DMS79 treated with DMSO at 0.1 percent for 48 hours (cell line): ENCODE data around the gene ICOSLG.
"Not testable (repeated sequence)": the region's sequence is repeated elsewhere in the genome, so short reads cannot be mapped to it uniquely, and the experiment has no call there.

Source experiments
- DNase-seq: peaks from one replicate; lab custom pipeline; 2025; lab: John Stamatoyannopoulos, UW

ICOSLG gene

GRCh38 chr21:44225605-44226004 lies 15.1 kb downstream of the ICOSLG start:
- DNase-seq, result not testable (repeated sequence)

- DNase-seq, result not testable (repeated sequence)
Measured at GRCh38 chr21:44223334-44223733, 17.4 kb downstream of the ICOSLG start.

DNA sequence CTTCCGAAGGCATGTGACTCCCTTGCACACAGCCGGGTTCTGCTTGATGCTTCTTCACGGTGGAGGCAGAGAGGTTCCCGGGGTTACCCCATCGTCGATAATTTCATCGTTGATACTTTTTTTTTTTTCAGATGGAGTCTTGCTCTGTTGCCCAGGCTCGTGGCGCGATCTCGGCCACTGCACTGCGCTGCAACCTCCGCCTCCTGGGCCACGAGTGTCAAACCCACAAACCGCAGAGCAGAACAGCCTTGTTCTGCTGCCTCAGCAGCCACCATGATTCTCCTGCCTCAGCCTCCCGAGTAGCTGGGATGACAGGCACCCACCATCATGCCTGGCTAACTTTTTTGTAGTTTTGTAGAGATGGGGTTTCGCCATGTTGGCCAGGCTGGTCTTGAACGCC lies 20.1 kb downstream of the ICOSLG start:
- not testable (repeated sequence) for DNase-seq

DNA sequence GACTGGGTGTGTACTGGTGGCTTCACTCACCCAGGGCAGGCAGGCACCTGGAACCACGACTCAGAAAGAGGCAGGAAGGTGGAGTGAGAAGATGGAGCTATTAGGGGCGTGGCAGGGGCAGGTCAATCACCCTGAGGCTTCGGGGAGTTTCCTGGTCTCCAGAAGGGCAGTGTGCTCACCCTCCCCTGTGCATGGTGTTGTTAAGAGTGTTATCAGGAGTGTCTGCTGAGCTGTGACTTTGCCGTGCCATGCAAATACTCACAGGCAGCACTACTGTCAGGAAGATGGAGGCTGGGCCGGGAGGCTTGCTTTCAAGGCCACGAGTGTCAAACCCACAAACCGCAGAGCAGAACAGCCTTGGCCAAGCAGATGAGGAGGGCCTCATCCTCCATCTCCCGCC lies 22.3 kb downstream of the ICOSLG start:
- DNase-seq, result not testable (repeated sequence)

DNA sequence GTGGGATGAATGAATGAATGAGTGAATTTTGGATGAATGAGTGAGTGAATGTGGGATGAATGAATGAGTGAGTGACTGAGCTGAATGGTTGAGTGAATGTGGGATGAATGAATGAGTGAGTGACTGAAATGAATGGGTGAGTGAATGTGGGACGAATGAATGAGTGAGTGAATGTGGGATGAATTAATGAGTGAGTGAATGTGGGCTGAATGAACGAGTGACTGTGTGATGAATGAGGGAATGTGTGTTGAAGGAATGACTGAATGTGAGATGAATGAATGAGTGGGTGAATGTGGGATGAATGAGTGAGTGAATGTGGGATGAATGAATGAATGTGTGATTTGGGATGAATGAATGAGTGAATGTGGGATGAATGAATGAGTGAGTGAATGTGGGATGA lies 28.8 kb downstream of the ICOSLG start:
- not testable (repeated sequence) for DNase-seq

DNA sequence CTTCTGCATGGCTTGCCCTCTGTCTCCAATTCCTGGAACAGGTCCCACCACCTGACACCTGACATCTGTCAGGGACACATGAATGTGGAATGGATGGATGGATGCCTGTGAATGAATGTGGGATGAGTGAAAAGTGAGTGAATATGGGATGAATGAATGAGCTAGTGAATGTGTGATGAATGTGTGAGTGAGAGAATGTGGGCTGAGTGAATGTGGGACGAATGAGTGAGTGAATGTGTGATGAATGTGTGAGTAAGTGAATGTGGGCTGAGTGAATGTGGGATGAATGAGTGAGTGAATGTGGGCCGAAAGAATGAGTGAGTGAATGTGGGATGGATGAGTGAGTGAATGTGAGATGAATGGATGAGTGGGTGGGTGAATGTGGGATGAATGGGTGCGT lies 29.2 kb downstream of the ICOSLG start:
- DNase-seq, result not testable (repeated sequence)

DNA sequence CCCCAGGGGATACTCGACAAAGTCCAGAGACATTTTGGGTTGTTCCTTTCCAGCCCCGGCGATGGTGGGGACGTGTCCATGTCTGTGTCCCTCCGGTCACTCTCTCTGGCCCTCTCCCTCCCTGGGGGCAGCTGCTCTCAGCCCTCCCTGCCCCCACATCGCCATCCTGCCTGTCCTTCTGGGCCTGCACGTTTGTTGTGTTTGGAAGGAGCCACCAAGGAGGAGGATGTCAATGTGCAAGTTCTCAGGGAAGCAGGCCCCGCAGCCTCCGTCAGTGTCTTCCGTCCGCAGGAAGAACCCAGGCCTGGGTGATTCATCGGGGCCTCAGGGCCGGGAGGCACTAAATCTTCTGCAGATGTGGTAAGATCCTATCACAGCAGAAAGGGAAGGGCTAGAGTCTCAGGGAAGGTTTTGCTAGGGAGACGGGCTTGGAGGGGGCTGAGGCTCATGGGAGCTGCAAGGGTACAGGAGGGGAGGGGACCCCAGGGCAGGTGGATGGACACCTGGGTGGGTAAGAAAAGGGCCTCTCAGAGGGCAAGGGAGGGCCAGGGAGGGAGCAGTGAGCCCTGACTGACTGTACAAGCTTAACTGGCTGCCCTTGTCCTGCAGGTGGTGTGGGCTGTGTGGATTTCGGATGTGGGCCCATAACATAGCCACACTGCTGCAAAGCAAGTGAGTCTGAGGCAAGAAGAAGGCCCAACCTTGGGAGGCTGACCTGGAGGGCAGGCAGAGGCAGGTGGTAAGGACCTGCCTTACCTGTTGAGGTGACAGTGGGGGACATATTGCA lies 32.7 kb downstream of the ICOSLG start:
- DNase-seq, result not testable (repeated sequence)

- DNase-seq, result not testable (repeated sequence)
Measured at GRCh38 chr21:44206698-44207676, 33.8 kb downstream of the ICOSLG start.

GRCh38 chr21:44206187-44206586 lies 34.6 kb downstream of the ICOSLG start:
- DNase-seq, result not testable (repeated sequence)

GRCh38 chr21:44202590-44203299 lies 38.0 kb downstream of the ICOSLG start:
- not testable (repeated sequence) for DNase-seq

GRCh38 chr21:44199997-44200396 lies 40.7 kb downstream of the ICOSLG start:
- DNase-seq, result not testable (repeated sequence)

- DNase-seq, result no peak
Measured at GRCh38 chr21:44199448-44199847, 41.3 kb downstream of the ICOSLG start.

DNA sequence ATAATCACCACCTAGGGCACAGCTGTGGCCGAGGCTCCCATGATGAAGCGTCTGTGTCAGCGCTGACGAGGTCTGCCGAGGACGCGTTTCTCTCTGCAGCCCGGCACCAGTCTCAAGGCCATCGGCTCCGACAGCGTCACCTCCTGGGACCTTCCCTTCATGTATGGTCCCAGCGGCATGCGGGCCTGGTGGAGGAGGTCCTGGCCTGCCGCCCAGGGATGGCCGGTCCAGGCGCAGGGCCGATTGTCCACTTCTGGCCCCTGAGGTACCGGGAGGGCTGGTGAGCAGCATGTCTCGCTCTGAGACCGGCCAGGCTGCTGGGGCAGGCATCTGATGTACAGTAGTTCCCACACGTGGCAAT lies 43.6 kb downstream of the ICOSLG start:
- DNase-seq, result not testable (repeated sequence)

GRCh38 chr21:44196212-44197155 lies 44.3 kb downstream of the ICOSLG start:
- not testable (repeated sequence) for DNase-seq

- DNase-seq, result not testable (repeated sequence)
Measured at GRCh38 chr21:44194888-44195287, 45.9 kb downstream of the ICOSLG start.

DNA sequence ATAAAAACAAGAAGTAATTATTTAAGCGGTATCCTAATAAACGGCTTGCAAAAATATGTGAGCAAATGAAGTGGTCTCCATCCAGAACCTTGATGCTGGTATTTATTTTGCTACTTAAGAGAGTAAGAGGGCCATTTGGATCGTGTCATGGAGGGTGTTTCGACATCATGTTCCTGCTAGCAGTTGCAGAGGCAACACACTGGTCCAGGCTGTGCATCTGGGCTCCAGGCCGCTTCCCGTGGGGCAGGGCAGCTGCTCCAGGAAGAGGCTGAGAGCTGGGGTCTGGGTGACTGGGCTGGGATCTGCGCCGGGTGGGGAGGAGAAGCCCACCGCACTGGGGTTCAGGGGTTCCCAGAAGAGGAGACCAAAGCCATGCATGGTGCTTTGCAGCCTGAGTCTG lies 46.3 kb downstream of the ICOSLG start:
- not testable (repeated sequence) for DNase-seq

GRCh38 chr21:44193108-44193507 lies 47.6 kb downstream of the ICOSLG start:
- DNase-seq, result not testable (repeated sequence)

GRCh38 chr21:44190349-44191271 lies 50.1 kb downstream of the ICOSLG start:
- DNase-seq, result not testable (repeated sequence)

DNA sequence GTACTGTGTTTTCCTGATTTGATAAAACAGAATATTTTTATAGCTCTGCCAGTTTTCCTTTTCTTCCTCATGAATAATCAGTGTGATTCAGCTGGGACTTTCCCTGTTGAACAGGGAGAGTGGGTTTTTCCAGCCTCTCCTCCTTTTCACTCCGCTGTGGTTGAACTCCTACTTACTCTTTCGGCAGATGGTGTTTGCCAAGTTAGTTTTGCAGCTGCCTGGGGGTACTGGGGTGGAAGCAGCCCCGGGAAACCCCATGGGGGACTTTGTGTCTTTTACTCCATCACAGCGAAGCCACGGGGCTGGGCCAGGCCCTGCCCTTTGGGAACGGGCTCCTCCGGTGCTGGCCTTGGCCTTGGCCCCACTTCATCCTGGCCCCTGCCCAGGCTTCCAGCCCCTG lies 55.9 kb downstream of the ICOSLG start:
- DNase-seq, result not testable (repeated sequence)

DNA sequence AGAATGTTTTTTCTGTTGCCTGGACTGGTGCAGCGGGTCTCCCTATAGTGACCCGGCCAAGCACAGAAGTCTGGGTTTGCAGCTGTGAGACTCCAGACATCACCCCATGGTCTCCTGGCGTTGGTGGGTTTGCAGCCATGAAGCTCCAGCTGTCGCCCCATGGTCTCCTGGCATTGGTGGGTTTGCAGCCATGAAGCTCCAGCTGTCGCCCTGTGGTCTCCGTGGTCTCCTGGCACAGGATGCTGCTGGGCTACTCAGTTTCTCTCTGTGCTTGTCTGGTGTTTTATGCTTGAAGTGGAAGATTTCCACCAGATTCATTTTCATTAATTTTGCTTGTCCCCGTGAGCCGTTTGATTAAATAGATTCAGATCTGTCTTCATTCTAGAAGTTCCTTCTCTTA lies 58.5 kb downstream of the ICOSLG start:
- not testable (repeated sequence) for DNase-seq
